GM18502 (cell line): ENCODE data around the gene CCDC57.
"Not testable (repeated sequence)": the region's sequence is repeated elsewhere in the genome, so short reads cannot be mapped to it uniquely, and the experiment has no call there.

Experiments used
- ATAC-seq: cut with Tn5 transposase; IDR thresholded peaks from one replicate; pipeline ENCODE4 v1.9.1; 2021; ENCODE audit warnings: mild to moderate bottlenecking; ENCODE audit not compliant: unreplicated experiment, poor library complexity

CCDC57 gene

GRCh38 chr17:82158825-82159224 is 53.8 kb downstream of the CCDC57 start:
- ATAC-seq, result no peak

GRCh38 chr17:82157046-82158035 is 55.3 kb downstream of the CCDC57 start:
- no peak for ATAC-seq

GRCh38 chr17:82156284-82156925 is 56.2 kb downstream of the CCDC57 start:
- no peak for ATAC-seq

GRCh38 chr17:82155606-82156005 is 57.0 kb downstream of the CCDC57 start:
- no peak for ATAC-seq

GRCh38 chr17:82154881-82155331 is 57.7 kb downstream of the CCDC57 start:
- no peak for ATAC-seq

GRCh38 chr17:82153745-82154375 is 58.8 kb downstream of the CCDC57 start:
- no peak for ATAC-seq

GRCh38 chr17:82153295-82153691 is 59.3 kb downstream of the CCDC57 start:
- ATAC-seq, result no peak

- no peak for ATAC-seq
These were observed 59.9 kb downstream of the CCDC57 start for GRCh38 chr17:82152556-82153294.

- ATAC-seq, result no peak
These were observed 60.5 kb downstream of the CCDC57 start for GRCh38 chr17:82152114-82152513.

- no peak for ATAC-seq
These were observed 61.3 kb downstream of the CCDC57 start for GRCh38 chr17:82151106-82151957.

- no peak for ATAC-seq
These were observed 63.1 kb downstream of the CCDC57 start for GRCh38 chr17:82149401-82150099.

- no peak for ATAC-seq
These were observed 63.6 kb downstream of the CCDC57 start for GRCh38 chr17:82148997-82149396.

- ATAC-seq, result no peak
These were observed 64.6 kb downstream of the CCDC57 start for GRCh38 chr17:82148011-82148410.

GRCh38 chr17:82146663-82147654 is 65.7 kb downstream of the CCDC57 start:
- no peak for ATAC-seq

GRCh38 chr17:82145550-82146155 is 67.0 kb downstream of the CCDC57 start:
- no peak for ATAC-seq

GRCh38 chr17:82143333-82143732 is 69.3 kb downstream of the CCDC57 start:
- ATAC-seq, result no peak

GRCh38 chr17:82139961-82140360 is 72.7 kb downstream of the CCDC57 start:
- not testable (repeated sequence) for ATAC-seq
